ENCODE results near the gene SHPK.

Gene SHPK, protein sequence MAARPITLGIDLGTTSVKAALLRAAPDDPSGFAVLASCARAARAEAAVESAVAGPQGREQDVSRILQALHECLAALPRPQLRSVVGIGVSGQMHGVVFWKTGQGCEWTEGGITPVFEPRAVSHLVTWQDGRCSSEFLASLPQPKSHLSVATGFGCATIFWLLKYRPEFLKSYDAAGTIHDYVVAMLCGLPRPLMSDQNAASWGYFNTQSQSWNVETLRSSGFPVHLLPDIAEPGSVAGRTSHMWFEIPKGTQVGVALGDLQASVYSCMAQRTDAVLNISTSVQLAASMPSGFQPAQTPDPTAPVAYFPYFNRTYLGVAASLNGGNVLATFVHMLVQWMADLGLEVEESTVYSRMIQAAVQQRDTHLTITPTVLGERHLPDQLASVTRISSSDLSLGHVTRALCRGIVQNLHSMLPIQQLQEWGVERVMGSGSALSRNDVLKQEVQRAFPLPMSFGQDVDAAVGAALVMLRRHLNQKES

GRCh38 chr17:3636154-3636907 is at the start of gene SHPK, which contains the start of gene CTNS:
Gene SHPK (minus strand): TSS chr17:3636250. CDS start chr17:3636219, 31 bp downstream.
Gene CTNS (plus strand): TSS chr17:3636760. CDS start chr17:3640207, 3,447 bp downstream.
- peak; percentile 98 for DNase-seq (ENCODE audit: low spot score)

GRCh38 chr17:3685174-3685573 is 49.1 kb upstream of the SHPK start:
- no peak for DNase-seq (ENCODE audit: low spot score)

DNA sequence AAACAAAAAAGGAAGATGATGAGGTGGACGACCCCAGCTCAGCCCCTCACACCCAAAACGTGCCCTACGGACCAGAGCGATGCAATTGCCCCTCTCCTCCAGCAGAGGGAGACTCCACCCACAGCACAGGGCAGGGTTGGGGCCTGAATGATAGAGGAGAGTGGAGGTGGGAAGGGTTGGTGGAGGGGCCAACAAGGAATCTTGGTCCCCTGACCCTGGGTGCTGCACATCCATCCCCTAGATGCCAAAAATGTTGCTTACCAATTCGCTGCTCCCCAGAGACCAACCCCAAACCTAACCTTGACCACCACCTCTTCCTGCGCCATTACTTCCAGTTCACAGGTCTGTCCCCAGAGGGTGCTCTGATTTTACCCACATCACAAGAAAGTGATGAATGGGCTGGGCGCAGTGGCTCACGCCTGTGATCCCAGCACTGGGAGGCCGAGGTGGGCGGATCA is 47.0 kb upstream of the SHPK start:
- DNase-seq (ENCODE audit: low spot score), result no peak

GRCh38 chr17:3682033-3682432 is 46.0 kb upstream of the SHPK start:
- DNase-seq (ENCODE audit: low spot score), result no peak

GRCh38 chr17:3681565-3681964 is 45.5 kb upstream of the SHPK start:
- DNase-seq (ENCODE audit: low spot score), result no peak

GRCh38 chr17:3681057-3681456 is 45.0 kb upstream of the SHPK start:
- no peak for DNase-seq (ENCODE audit: low spot score)

GRCh38 chr17:3679531-3680126 is 43.6 kb upstream of the SHPK start:
- DNase-seq (ENCODE audit: low spot score), result no peak

- DNase-seq (ENCODE audit: low spot score), result no peak
Observed at GRCh38 chr17:3678821-3679530, 42.9 kb upstream of the SHPK start.

DNA sequence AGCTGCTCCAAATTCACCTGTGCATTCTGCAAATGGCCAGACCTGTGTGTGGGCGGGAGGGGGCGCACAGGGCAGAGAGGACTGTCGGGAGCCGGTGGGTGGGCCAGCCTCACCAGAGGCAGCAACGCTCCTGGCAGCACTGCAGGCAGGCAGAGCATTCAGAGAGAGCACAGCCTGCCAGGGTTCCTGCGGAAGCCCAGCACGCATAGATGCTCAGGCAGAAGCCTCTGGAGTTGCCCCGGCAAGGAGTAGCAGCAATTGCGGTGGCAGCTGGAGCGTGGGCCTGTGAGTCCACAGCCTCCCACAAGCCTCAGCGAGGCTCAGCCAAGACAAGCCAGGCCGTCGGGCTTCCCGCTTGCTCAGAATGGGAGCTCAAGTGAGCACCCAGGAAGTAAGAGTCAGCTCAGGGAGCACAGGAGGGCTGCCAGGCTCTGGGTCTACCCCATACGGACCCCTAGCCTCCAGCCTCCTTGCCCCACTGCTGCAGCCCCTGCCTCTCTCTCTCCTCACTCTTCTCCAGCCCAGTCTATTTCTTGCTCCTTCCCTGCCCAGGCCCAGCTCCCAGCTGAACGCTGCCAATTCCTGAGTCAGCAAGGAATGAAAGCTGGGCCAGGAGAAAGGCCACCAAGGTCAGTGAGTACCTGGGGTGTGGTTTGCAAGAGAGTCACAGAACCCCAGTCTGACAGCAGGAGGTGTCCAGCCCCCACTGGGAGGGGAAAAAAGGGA is 42.2 kb upstream of the SHPK start:
- peak; percentile 41 for DNase-seq (ENCODE audit: low spot score)

- DNase-seq (ENCODE audit: low spot score), result no peak
Observed at GRCh38 chr17:3675886-3676285, 39.8 kb upstream of the SHPK start.

DNA sequence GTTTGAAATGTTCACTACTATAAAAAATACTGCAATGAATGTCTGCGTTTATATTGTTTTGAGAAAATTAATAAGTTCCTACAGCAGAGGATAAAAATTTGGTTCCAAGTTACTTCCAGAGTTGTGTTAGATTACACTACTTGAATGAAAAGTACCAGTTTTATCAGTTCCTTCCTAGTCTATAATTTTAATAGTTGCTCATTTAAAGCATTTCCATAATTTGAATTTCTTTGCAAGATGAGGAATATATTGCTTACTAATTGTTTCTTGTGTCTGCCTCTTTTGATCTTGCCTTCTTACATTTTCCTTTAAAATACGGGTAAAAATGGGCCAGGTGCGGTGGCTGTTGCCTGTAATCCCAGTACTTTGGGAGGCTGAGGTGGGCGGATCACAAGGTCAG is 36.5 kb upstream of the SHPK start:
- DNase-seq (ENCODE audit: low spot score), result no peak

DNA sequence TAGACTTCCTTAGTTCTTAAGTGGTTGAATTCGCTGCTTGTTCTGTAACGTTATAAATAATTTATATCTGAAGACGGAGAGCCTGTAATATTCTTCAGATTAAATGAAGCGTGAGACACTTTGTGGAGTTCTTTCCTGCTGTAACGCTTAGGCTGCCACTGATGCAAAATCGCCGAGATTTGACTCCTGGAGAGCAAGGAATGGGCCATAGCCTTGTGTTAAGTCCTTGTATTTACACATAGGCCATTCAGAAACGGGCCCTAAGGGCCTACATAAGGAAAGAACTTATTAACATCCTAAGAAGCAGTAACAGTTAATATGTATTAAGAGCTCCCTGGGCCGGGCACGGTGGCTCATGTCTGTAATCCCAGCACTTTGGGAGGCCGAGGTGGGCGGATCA is 33.5 kb upstream of the SHPK start:
- no peak for DNase-seq (ENCODE audit: low spot score)

- no peak for DNase-seq (ENCODE audit: low spot score)
Observed at GRCh38 chr17:3669085-3669347, 33.0 kb upstream of the SHPK start.

- DNase-seq (ENCODE audit: low spot score), result peak; percentile 98
Observed at GRCh38 chr17:3668279-3669084, 32.4 kb upstream of the SHPK start, which contains the start of the genes EMC6 and TAX1BP3. Gene EMC6 (plus strand): TSS chr17:3668812. CDS start chr17:3669147, 335 bp downstream. Gene TAX1BP3 (minus strand): TSS chr17:3668578. CDS start chr17:3668526, 52 bp downstream.

- DNase-seq (ENCODE audit: low spot score), result peak; percentile 63
Observed at GRCh38 chr17:3667366-3668278, 31.6 kb upstream of the SHPK start.

DNA sequence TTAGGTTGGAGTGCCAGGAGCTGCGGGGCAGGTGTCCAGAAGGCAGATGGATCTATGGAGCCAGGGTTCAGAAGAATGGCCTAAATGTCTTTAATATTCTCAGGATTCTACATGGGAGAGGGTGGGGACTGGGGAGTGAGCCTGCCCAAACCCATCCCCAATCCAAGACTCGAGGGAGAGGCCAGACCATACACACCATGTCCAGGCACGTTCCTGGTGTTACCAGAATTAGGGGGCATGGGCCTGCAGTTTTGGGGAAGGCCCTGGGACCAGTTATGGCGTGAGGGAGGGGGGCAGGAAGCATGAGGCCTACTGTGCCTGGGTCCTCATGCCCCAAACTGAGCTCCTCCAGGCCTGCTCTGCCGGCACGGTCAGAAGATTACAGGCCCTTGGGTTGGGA is 30.5 kb upstream of the SHPK start:
- DNase-seq (ENCODE audit: low spot score), result no peak

DNA sequence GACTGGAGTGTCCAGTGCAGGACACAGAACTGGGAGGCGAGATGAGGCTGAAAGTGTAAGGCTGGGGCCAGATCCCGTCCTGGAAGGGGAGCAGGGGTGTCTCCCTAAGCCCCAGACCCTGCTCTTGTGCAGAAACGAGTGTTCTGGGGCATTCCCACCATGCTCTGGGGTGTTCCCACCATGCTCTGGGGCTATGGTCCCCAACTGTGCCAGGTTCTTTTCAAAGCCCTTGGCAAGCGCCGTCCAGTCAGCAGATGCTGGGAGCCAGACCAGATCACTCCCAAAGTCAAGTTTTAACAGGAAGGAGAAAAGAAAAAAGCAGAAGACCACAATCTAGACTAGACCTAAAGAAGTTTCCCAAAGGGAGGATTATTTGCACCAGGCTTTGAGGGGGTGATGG is 29.8 kb upstream of the SHPK start:
- no peak for DNase-seq (ENCODE audit: low spot score)

DNA sequence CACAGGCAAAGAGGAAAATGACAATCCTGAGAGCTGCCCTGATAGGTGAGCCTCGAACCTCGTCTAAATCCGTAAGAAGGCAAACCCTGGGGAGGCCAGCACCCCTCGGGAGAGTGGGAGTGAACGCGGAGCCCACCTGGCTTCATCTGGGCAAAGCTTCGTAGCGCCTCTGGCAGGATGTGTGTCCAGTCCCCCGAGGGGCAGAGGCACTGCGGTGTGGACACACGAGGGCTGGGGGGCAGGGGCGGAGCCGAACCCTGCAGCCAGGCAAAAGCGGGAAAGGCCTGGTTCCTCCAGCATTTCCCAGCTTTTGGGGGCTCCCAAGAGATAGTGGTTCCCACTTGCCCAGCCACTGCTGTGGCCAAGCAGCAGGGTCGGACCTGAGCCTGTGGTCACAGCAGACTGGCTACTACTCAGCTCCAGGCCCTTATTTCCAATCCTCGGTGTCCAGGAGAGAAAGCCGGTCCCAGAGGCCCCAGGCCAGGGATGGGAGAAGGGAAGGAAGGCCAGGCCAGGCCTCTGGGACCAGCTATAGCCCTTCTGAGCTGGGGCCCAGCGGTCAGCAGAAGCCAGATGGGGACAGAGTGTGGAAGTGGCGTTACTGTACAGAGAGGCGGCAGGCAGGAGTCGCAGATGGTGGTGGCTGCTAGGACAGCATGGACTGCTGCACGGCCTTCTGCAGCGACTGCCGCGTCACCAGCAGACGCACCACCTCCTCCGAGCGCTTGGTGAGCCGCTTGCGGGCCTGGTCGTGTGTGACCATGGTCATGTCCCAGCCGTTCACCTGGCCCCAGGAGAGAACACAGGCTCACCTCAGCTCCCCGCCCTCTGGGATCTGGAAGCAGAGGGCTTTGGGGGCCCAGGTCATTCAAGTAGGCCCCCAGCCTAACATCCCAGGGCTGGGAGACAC is 27.3 kb upstream of the SHPK start:
- DNase-seq (ENCODE audit: low spot score), result no peak
